HG02840 (cell line): ENCODE measurements around the gene RIPOR3.

Experiments
- ATAC-seq: cut with Tn5 transposase; IDR thresholded peaks from one replicate; pipeline ENCODE4 v1.9.1; 2021; ENCODE audit warnings: mild to moderate bottlenecking, moderate library complexity, moderate number of reproducible peaks; ENCODE audit not compliant: unreplicated experiment, low FRiP score

The RIPOR3 gene

GRCh38 chr20:50690650-50691572 is at the start of gene RIPOR3:
TSS of gene RIPOR3 (minus strand) at chr20:50691542. CDS start at chr20:50691128, 414 bp downstream.
- ATAC-seq, result no peak

- no peak for ATAC-seq
Measured at GRCh38 chr20:50737352-50737751, 46.0 kb upstream of the RIPOR3 start.

GRCh38 chr20:50735813-50736212 is 44.5 kb upstream of the RIPOR3 start:
- no peak for ATAC-seq

- no peak for ATAC-seq
Measured at GRCh38 chr20:50734730-50735679, 43.7 kb upstream of the RIPOR3 start.

- no peak for ATAC-seq
Measured at GRCh38 chr20:50733644-50734349, 42.5 kb upstream of the RIPOR3 start.

GRCh38 chr20:50731930-50732690 is 40.8 kb upstream of the RIPOR3 start:
- no peak for ATAC-seq

GRCh38 chr20:50731055-50731929 is 40.0 kb upstream of the RIPOR3 start, which contains the start of gene PARD6B:
TSS of gene PARD6B (plus strand) at chr20:50731580. CDS start at chr20:50731787, 207 bp downstream.
- peak; percentile 85 for ATAC-seq

- ATAC-seq, result no peak
Measured at GRCh38 chr20:50730765-50731054, 39.4 kb upstream of the RIPOR3 start.

- ATAC-seq, result no peak
Measured at GRCh38 chr20:50729901-50730764, 38.8 kb upstream of the RIPOR3 start.

GRCh38 chr20:50728981-50729874 is 37.9 kb upstream of the RIPOR3 start:
- ATAC-seq, result no peak

GRCh38 chr20:50728486-50728980 is 37.2 kb upstream of the RIPOR3 start:
- ATAC-seq, result no peak

- ATAC-seq, result no peak
Measured at GRCh38 chr20:50727792-50728485, 36.6 kb upstream of the RIPOR3 start.

GRCh38 chr20:50726955-50727791 is 35.8 kb upstream of the RIPOR3 start:
- ATAC-seq, result no peak

- ATAC-seq, result no peak
Measured at GRCh38 chr20:50725724-50726005, 34.3 kb upstream of the RIPOR3 start.

- no peak for ATAC-seq
Measured at GRCh38 chr20:50724851-50725723, 33.7 kb upstream of the RIPOR3 start.
